ENCODE data around the gene GRIA1. TPM values are rescaled to one million over a fixed set of nuclear protein-coding genes. Genes with fewer than 3 reads are reported as not detected.

Gene GRIA1
- total RNA-seq, 2 donors from 2014 or later = not detected

DNA sequence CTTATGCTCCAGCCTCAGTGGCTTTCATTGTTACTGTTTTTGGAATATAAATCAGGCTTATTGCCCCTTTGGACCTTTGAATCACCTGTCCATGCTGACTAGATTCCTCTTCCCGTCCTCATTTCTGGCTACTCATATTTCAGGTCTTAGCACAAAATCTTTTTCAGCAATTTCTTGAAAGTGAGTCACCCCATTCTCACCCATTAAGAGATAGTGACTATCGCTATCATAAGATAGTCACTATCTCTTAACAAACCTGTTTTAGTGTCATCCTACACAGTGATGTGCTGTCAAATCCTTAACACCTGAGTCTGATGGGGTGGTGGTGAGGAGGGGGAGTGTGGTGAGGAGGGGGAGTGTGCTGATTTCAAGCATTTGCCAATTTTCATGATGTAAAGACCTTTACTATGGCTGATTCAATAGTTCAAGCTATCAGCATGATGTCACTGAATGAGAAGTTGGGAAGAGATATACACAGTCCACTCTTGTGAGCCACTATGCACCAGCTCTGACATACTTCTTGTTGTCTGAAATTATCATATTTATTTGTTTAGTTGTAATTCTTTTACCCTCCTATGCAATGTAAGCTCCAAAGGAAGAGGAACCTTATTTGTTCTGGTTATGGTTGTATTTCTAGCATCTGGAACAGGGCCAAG, 95.3 kb downstream of the GRIA1 start:
- ATAC-seq (replicated peaks) = no peak
- Mint-ChIP-seq H3K4me3 (no peak overlapping the region), H3K9me3 (no peaks in the 10 kb centered on the region), H3K36me3 (ENCODE audit: low read depth) (no peaks in the 10 kb centered on the region), H3K4me1 (no peaks in the 10 kb centered on the region), H3K27ac (no peak overlapping the region), H3K27me3 (no peaks in the 10 kb centered on the region)

- Mint-ChIP-seq H3K4me3 (no peak overlapping the region), H3K4me1 (no peaks in the 10 kb centered on the region), H3K27ac (no peak overlapping the region), H3K36me3 (ENCODE audit: low read depth) (no peaks in the 10 kb centered on the region), H3K9me3 (no peaks in the 10 kb centered on the region), H3K27me3 (peaks cover 4% of the 10 kb centered on the region)
- no peak for ATAC-seq (replicated peaks)
Observed at GRCh38 chr5:153592081-153592480, 101.6 kb downstream of the GRIA1 start.

- Mint-ChIP-seq H3K27me3 (peaks cover 4% of the 10 kb centered on the region), H3K4me3 (no peak overlapping the region), H3K36me3 (ENCODE audit: low read depth) (no peaks in the 10 kb centered on the region), H3K27ac (no peak overlapping the region), H3K9me3 (no peaks in the 10 kb centered on the region), H3K4me1 (no peaks in the 10 kb centered on the region)
- no peak for ATAC-seq (replicated peaks)
Observed at GRCh38 chr5:153594785-153595184, 104.3 kb downstream of the GRIA1 start.

DNA sequence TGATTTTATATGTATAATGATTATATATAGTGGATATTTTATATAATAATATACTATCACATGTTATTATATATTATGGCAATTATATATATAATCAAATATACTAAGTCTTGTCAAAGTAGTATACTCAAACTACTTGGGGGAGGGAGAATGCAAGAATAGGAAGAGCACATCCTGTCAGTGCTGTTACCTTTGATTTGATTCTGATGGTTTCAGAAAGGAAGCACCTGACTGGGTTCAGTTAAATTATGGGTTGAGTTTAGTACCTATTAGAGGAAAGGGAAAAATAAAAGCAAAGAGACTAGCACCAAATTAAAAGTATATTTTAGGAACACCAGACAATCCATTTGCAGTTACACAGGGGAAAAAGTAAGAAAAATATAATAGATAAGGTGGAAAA, 107.6 kb downstream of the GRIA1 start:
- no peak for ATAC-seq (replicated peaks)
- Mint-ChIP-seq H3K27ac (no peak overlapping the region), H3K27me3 (peaks cover 4% of the 10 kb centered on the region), H3K4me3 (no peak overlapping the region), H3K36me3 (ENCODE audit: low read depth) (no peaks in the 10 kb centered on the region), H3K9me3 (no peaks in the 10 kb centered on the region), H3K4me1 (no peaks in the 10 kb centered on the region)

DNA sequence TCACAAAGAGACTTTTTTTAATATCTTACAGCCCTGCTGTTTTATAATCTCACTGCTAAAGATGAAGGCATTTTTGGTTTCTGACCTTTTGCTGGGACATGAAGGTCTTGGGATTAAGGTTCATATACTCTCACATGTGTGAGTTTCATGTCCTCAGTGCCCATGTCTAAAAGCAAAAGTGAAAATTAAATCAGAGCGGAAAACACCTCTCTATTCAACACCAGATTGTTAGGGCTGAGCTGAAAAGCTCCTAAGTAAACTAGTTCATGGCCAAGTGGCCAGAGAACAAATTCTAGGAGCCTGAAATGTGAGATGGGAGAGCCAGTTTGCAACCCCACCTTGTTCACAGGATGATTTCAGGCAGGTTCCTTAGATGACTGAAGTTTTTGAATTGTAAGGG, 110.9 kb downstream of the GRIA1 start:
- no peak for ATAC-seq (replicated peaks)
- Mint-ChIP-seq H3K4me1 (no peaks in the 10 kb centered on the region), H3K4me3 (no peak overlapping the region), H3K27me3 (no peaks in the 10 kb centered on the region), H3K36me3 (ENCODE audit: low read depth) (no peaks in the 10 kb centered on the region), H3K9me3 (no peaks in the 10 kb centered on the region), H3K27ac (no peak overlapping the region)

GRCh38 chr5:153605386-153605785, 114.9 kb downstream of the GRIA1 start:
- no peak for ATAC-seq (replicated peaks)
- no peak overlapping the region for H3K4me3 Mint-ChIP-seq
- H3K4me1 Mint-ChIP-seq = no peaks in the 10 kb centered on the region
- no peaks in the 10 kb centered on the region for H3K36me3 Mint-ChIP-seq (ENCODE audit: low read depth)
- H3K9me3 Mint-ChIP-seq = no peaks in the 10 kb centered on the region
- no peak overlapping the region for H3K27ac Mint-ChIP-seq
- peaks cover 6% of the 10 kb centered on the region for H3K27me3 Mint-ChIP-seq

- H3K4me1 Mint-ChIP-seq = no peaks in the 10 kb centered on the region
- H3K9me3 Mint-ChIP-seq = no peaks in the 10 kb centered on the region
- no peak overlapping the region for H3K4me3 Mint-ChIP-seq
- no peak overlapping the region for H3K27ac Mint-ChIP-seq
- H3K27me3 Mint-ChIP-seq = peaks cover 11% of the 10 kb centered on the region
- ATAC-seq (replicated peaks) = no peak
- H3K36me3 Mint-ChIP-seq (ENCODE audit: low read depth) = no peaks in the 10 kb centered on the region
Observed at GRCh38 chr5:153610009-153610408, 119.5 kb downstream of the GRIA1 start.

DNA sequence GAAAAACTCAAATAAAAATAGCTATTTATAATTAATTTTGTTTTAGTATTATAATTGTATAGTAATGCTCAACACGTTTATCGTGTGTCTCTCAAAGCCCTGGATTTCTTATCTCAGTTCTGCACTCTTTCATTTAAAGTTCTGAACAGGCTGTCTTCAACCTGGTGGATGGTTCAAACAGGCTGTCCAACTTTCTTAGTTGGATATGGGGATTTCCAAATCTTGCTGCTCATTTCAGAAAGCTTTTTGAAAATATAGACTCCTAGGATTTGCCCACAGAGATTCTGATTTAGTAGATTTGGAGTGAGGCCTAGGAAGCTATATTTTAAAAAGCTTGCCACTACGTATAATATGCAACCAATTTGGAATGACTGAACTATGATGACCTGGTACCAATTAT, 120.3 kb downstream of the GRIA1 start:
- no peaks in the 10 kb centered on the region for H3K4me1 Mint-ChIP-seq
- no peak overlapping the region for H3K27ac Mint-ChIP-seq
- H3K4me3 Mint-ChIP-seq = no peak overlapping the region
- no peaks in the 10 kb centered on the region for H3K36me3 Mint-ChIP-seq (ENCODE audit: low read depth)
- peaks cover 11% of the 10 kb centered on the region for H3K27me3 Mint-ChIP-seq
- ATAC-seq (replicated peaks) = no peak
- H3K9me3 Mint-ChIP-seq = no peaks in the 10 kb centered on the region

DNA sequence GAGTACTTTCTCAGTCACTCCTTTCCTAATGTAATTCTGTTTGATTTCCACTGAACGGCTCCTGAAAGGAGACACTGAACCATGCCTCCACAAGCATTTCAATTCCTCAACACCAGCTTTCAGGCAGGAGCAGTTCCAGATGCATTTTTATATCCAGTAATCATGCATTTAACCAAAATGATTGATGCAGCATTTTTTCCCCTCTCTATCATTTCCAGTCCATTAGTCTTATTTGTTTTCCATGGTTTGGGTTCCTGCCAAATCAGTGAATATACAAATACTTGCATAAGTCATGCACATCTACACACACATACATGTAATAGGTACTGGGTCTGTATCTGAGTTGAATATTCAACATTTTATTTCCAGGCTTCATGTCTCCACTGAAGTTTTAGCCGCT, 122.7 kb downstream of the GRIA1 start:
- Mint-ChIP-seq H3K4me1 (no peaks in the 10 kb centered on the region), H3K27me3 (peaks cover 8% of the 10 kb centered on the region), H3K27ac (no peak overlapping the region), H3K36me3 (ENCODE audit: low read depth) (no peaks in the 10 kb centered on the region), H3K4me3 (no peak overlapping the region), H3K9me3 (no peaks in the 10 kb centered on the region)
- no peak for ATAC-seq (replicated peaks)

- Mint-ChIP-seq H3K27me3 (peaks cover 5% of the 10 kb centered on the region), H3K4me1 (no peaks in the 10 kb centered on the region), H3K27ac (no peak overlapping the region), H3K36me3 (ENCODE audit: low read depth) (no peaks in the 10 kb centered on the region), H3K9me3 (no peaks in the 10 kb centered on the region), H3K4me3 (no peak overlapping the region)
- ATAC-seq (replicated peaks) = no peak
Observed at GRCh38 chr5:153613672-153614071, 123.2 kb downstream of the GRIA1 start.

- no peaks in the 10 kb centered on the region for H3K9me3 Mint-ChIP-seq
- no peak overlapping the region for H3K27ac Mint-ChIP-seq
- no peak for ATAC-seq (replicated peaks)
- H3K36me3 Mint-ChIP-seq (ENCODE audit: low read depth) = no peaks in the 10 kb centered on the region
- H3K4me3 Mint-ChIP-seq = no peak overlapping the region
- H3K27me3 Mint-ChIP-seq = peaks cover 5% of the 10 kb centered on the region
- H3K4me1 Mint-ChIP-seq = no peaks in the 10 kb centered on the region
Observed at GRCh38 chr5:153617190-153617589, 126.7 kb downstream of the GRIA1 start.

DNA sequence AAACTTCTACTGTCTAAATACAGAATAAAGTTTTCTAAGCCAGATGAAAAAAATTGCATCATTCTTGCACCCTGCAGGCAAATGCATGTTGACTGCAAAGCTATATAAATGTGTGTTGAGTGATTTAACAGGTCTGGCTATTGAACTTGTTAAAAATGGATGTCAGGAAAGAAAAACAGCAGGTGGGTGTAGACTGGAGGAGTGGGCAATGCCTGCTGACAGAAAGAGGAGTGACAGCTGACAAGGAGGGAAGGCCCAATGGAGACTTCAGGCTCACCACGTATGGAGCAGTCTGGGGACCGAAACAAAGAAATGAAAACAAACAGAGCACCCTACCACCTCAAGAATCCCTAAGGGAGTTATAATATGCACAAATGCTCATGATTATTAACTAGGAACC, 127.8 kb downstream of the GRIA1 start:
- H3K27ac Mint-ChIP-seq = no peak overlapping the region
- H3K4me3 Mint-ChIP-seq = no peak overlapping the region
- no peaks in the 10 kb centered on the region for H3K9me3 Mint-ChIP-seq
- H3K4me1 Mint-ChIP-seq = no peaks in the 10 kb centered on the region
- no peak for ATAC-seq (replicated peaks)
- no peaks in the 10 kb centered on the region for H3K36me3 Mint-ChIP-seq (ENCODE audit: low read depth)
- H3K27me3 Mint-ChIP-seq = peaks cover 5% of the 10 kb centered on the region

DNA sequence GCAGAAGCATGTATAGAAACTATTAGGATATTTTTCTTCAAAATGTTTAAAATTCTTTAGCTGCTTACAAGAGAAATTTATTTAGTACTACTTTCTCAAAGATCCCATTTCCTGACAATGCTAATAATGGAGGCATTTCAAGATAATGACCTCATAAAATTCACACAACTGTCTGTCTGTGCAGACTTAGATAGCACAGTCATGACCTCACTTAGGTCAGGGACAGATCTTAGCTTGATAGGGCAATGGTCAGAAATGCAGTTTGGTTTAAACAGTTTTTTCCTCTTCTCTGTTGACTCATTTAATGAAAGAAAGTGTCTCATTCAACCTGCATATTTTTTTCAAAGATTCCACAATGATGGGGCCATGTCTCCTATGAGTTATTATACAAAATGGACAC, 128.4 kb downstream of the GRIA1 start:
- no peaks in the 10 kb centered on the region for H3K36me3 Mint-ChIP-seq (ENCODE audit: low read depth)
- H3K27me3 Mint-ChIP-seq = peaks cover 3% of the 10 kb centered on the region

GRCh38 chr5:153619771-153620170, 129.3 kb downstream of the GRIA1 start:
- no peak for ATAC-seq (replicated peaks)
- Mint-ChIP-seq H3K36me3 (ENCODE audit: low read depth) (no peaks in the 10 kb centered on the region), H3K4me3 (no peak overlapping the region), H3K9me3 (no peaks in the 10 kb centered on the region), H3K27ac (no peak overlapping the region), H3K4me1 (no peaks in the 10 kb centered on the region), H3K27me3 (peaks cover 2% of the 10 kb centered on the region)

More for the DNA sequence above, 128.4 kb downstream of the GRIA1 start:
- Mint-ChIP-seq H3K4me1 (no peaks in the 10 kb centered on the region), H3K27ac (no peak overlapping the region), H3K9me3 (no peaks in the 10 kb centered on the region), H3K4me3 (no peak overlapping the region)
- no peak for ATAC-seq (replicated peaks)

GRCh38 chr5:153623124-153623523, 132.7 kb downstream of the GRIA1 start:
- Mint-ChIP-seq H3K9me3 (no peaks in the 10 kb centered on the region), H3K4me3 (no peak overlapping the region), H3K4me1 (no peaks in the 10 kb centered on the region), H3K27me3 (peaks cover 6% of the 10 kb centered on the region), H3K36me3 (ENCODE audit: low read depth) (no peaks in the 10 kb centered on the region), H3K27ac (no peak overlapping the region)
- ATAC-seq (replicated peaks) = no peak
